PFSK-1 (cell line): ENCODE measurements around the gene ERFL.

Source experiments
- FOXP2 ChIP-seq: optimal IDR thresholded peaks from 2 replicates; pipeline ENCODE3; 2011; ENCODE audit warnings: borderline replicate concordance, control low read depth, inconsistent platforms; ENCODE audit not compliant: insufficient read depth; ENCODE audit errors: extremely low read length, extremely low read depth
- POLR2AphosphoS5 ChIP-seq: IDR thresholded peaks from 2 replicates; pipeline ENCODE4 v1.6.1; 2012; ENCODE audit warnings: low read depth, mild to moderate bottlenecking, control low read depth, low read length, moderate library complexity
- REST ChIP-seq, 2 experiments: IDR thresholded peaks; 2 replicates each; pipeline versions ENCODE4 v1.6.1 to v1.8.0; 2011 to 2012; ENCODE audit warnings: low read depth in 2 of 2, low read length in 2 of 2, control low read depth in 1 of 2, inconsistent platforms in 1 of 2, mild to moderate bottlenecking in 1 of 2, moderate library complexity in 1 of 2; ENCODE audit not compliant: insufficient read depth in 1 of 2
- SIN3A ChIP-seq: IDR thresholded peaks from 2 replicates; pipeline ENCODE4 v1.6.1; 2012; ENCODE audit warnings: mild to moderate bottlenecking, low read length, moderate library complexity, borderline replicate concordance; ENCODE audit not compliant: insufficient read depth
- TAF1 ChIP-seq: IDR thresholded peaks from 2 replicates; pipeline ENCODE4 v1.6.1; 2012; ENCODE audit warnings: low read length, control low read depth, borderline replicate concordance; ENCODE audit not compliant: insufficient read depth

Gene ERFL

GRCh38 chr19:41955521-41955920, 27.3 kb upstream of the ERFL start:
- no peak for TF ChIP-seq TAF1
- TF ChIP-seq POLR2AphosphoS5: no peak
- TF ChIP-seq FOXP2: no peak
- TF ChIP-seq REST (IDR thresholded peaks at IDR 0.05; ENCODE audit: insufficient read depth in 1 of 2, low read depth in 2 of 2, low read length in 2 of 2): no peak
- TF ChIP-seq SIN3A: no peak

GRCh38 chr19:41951686-41952172, 23.5 kb upstream of the ERFL start:
- TF ChIP-seq TAF1 (no peak), FOXP2 (peak; percentile 28), REST (IDR thresholded peaks at IDR 0.05; ENCODE audit: insufficient read depth in 1 of 2, low read depth in 2 of 2, low read length in 2 of 2) (no peak)

GRCh38 chr19:41947091-41947490, 18.8 kb upstream of the ERFL start:
- TF ChIP-seq POLR2AphosphoS5 (no peak), FOXP2 (no peak), SIN3A (no peak), TAF1 (no peak), REST (IDR thresholded peaks at IDR 0.05; ENCODE audit: insufficient read depth in 1 of 2, low read depth in 2 of 2, low read length in 2 of 2) (no peak)

GRCh38 chr19:41945135-41945766, 17.0 kb upstream of the ERFL start:
- no peak for TF ChIP-seq SIN3A
- no peak for TF ChIP-seq REST (IDR thresholded peaks at IDR 0.05; ENCODE audit: insufficient read depth in 1 of 2, low read depth in 2 of 2, low read length in 2 of 2)
- no peak for TF ChIP-seq POLR2AphosphoS5
- no peak for TF ChIP-seq TAF1
- no peak for TF ChIP-seq FOXP2

- no peak for TF ChIP-seq POLR2AphosphoS5
- no peak for TF ChIP-seq REST (IDR thresholded peaks at IDR 0.05; ENCODE audit: insufficient read depth in 1 of 2, low read depth in 2 of 2, low read length in 2 of 2)
- TF ChIP-seq TAF1: no peak
- TF ChIP-seq FOXP2: no peak
- no peak for TF ChIP-seq SIN3A
Measured at GRCh38 chr19:41944336-41944735, 16.1 kb upstream of the ERFL start.
